Medulla oblongata (tissue), 1 donor: Measurements from ENCODE around the gene NPAS2.

Source experiments
- DNase-seq: peaks from one replicate; pipeline ENCODE4 v3.0.0-alpha.2; 2015; ENCODE audit errors: extremely low spot score

NPAS2 gene

GRCh38 chr2:100905132-100905805, 85.3 kb downstream of the NPAS2 start:
- no peak for DNase-seq

- no peak for DNase-seq
Measured at GRCh38 chr2:100906131-100906530, 86.2 kb downstream of the NPAS2 start.

- no peak for DNase-seq
Measured at GRCh38 chr2:100906679-100907078, 86.7 kb downstream of the NPAS2 start.

- no peak for DNase-seq
Measured at GRCh38 chr2:100907832-100908231, 87.9 kb downstream of the NPAS2 start.

GRCh38 chr2:100909534-100910081, 89.7 kb downstream of the NPAS2 start:
- DNase-seq, result no peak

- no peak for DNase-seq
Measured at GRCh38 chr2:100910111-100910510, 90.2 kb downstream of the NPAS2 start.

GRCh38 chr2:100919316-100919715, 99.4 kb downstream of the NPAS2 start:
- no peak for DNase-seq

GRCh38 chr2:100921685-100922161, 101.8 kb downstream of the NPAS2 start:
- DNase-seq, result no peak

GRCh38 chr2:100923461-100924060, 103.6 kb downstream of the NPAS2 start:
- DNase-seq, result no peak

- no peak for DNase-seq
Measured at GRCh38 chr2:100924122-100924519, 104.2 kb downstream of the NPAS2 start.

- peak; percentile 50 for DNase-seq
Measured at GRCh38 chr2:100924520-100925451, 104.8 kb downstream of the NPAS2 start.

- DNase-seq, result no peak
Measured at GRCh38 chr2:100928235-100928634, 108.3 kb downstream of the NPAS2 start.

- no peak for DNase-seq
Measured at GRCh38 chr2:100929147-100929546, 109.2 kb downstream of the NPAS2 start.

- DNase-seq, result no peak
Measured at GRCh38 chr2:100934504-100935371, 114.8 kb downstream of the NPAS2 start.

GRCh38 chr2:100935372-100935752, 115.4 kb downstream of the NPAS2 start:
- DNase-seq, result no peak

- no peak for DNase-seq
Measured at GRCh38 chr2:100936070-100936741, 116.3 kb downstream of the NPAS2 start.

GRCh38 chr2:100936972-100937542, 117.1 kb downstream of the NPAS2 start:
- no peak for DNase-seq

GRCh38 chr2:100938031-100939026, 118.4 kb downstream of the NPAS2 start:
- no peak for DNase-seq

- DNase-seq, result no peak
Measured at GRCh38 chr2:100939445-100939844, 119.5 kb downstream of the NPAS2 start.
